ENCODE results near the gene KCNJ10.

DNA sequence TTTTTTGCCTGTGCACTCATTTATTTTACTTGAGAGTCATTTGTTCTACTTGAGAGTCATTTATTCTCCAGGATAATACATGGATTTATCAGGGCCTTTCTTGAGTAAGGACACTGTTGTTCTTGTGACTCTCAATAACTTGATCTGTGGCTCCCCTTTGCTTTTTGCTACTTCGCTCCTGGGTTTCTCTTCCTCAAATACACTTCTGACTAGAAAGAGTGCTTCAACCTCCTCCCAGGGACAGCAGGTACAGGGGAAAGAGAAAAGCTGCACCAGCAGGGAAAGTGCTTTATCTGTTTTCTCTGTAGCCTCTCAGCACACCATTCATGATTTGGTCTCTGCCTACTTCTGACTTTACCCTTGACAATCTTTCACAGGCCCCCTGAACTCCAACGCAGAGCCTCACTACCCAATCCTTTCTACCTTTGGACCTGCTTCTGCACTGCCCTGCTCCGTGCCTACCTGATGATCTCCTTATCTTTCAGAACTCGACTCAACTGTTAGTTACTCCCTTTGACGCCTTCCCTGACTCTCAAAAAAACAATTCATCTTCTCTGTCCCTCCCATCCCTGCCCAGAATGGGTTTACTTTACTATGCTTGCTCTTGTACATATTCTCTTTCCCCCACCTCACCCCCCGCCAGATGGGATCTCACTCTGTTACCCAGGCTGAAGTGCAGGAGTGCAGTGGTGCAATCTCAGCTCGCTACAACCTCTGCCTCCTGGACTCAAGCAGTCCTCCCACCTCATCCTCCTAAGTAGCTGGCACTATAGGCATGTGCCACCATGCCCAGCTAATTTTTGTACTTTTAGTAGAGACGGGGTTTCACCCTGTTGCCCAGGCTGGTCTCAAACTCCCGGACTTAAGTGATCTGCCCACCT, 22.6 kb downstream of the KCNJ10 start:
- TF ChIP-seq POLR2A (IDR thresholded peaks at IDR 0.05; ENCODE audit: low read depth, low read length) (no peak), MYC (IDR thresholded peaks at IDR 0.05; ENCODE audit: low read depth, low read length) (no peak), POLR2AphosphoS5 (IDR thresholded peaks at IDR 0.05; ENCODE audit: insufficient read depth, low read depth, low read length) (no peak), EZH2 (IDR thresholded peaks at IDR 0.05; ENCODE audit: borderline replicate concordance, low read depth, low read length, severe bottlenecking) (no peak)
- TF ChIP-seq, protein P1, sequence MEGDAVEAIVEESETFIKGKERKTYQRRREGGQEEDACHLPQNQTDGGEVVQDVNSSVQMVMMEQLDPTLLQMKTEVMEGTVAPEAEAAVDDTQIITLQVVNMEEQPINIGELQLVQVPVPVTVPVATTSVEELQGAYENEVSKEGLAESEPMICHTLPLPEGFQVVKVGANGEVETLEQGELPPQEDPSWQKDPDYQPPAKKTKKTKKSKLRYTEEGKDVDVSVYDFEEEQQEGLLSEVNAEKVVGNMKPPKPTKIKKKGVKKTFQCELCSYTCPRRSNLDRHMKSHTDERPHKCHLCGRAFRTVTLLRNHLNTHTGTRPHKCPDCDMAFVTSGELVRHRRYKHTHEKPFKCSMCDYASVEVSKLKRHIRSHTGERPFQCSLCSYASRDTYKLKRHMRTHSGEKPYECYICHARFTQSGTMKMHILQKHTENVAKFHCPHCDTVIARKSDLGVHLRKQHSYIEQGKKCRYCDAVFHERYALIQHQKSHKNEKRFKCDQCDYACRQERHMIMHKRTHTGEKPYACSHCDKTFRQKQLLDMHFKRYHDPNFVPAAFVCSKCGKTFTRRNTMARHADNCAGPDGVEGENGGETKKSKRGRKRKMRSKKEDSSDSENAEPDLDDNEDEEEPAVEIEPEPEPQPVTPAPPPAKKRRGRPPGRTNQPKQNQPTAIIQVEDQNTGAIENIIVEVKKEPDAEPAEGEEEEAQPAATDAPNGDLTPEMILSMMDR (IDR thresholded peaks at IDR 0.05; ENCODE audit: extremely low read depth in 1 of 2, insufficient read depth in 1 of 2, low read depth in 1 of 2, low read length in 2 of 2), result no peak

Data from endothelial cell of umbilical vein (primary cell).